ENCODE data around the gene RSPH1.

GRCh38 chr21:42445311-42445710, 50.7 kb downstream of the RSPH1 start:
- no peak for TF ChIP-seq POLR2A (IDR thresholded peaks at IDR 0.05)
- no peak for TF ChIP-seq POLR2AphosphoS5 (IDR thresholded peaks at IDR 0.05)

Measured in upper lobe of left lung (tissue), 4 donors.